ENCODE data around the gene SEPTIN5.

Gene SEPTIN5

GRCh38 chr22:19731361-19732135 lies 17.2 kb downstream of the SEPTIN5 start:
- in situ Hi-C loops (cut with MboI; ENCODE audit: low sequenced_read_pairs): loop anchor here (5.0 kb wide), 1 partner anchor 181 kb away; no protein-coding TSS in a partner anchor

GRCh38 chr22:19732403-19733113 lies 18.3 kb downstream of the SEPTIN5 start:
- in situ Hi-C loops (cut with MboI; ENCODE audit: low sequenced_read_pairs): loop anchor here (5.0 kb wide), 1 partner anchor 180 kb away; no protein-coding TSS in a partner anchor

DNA sequence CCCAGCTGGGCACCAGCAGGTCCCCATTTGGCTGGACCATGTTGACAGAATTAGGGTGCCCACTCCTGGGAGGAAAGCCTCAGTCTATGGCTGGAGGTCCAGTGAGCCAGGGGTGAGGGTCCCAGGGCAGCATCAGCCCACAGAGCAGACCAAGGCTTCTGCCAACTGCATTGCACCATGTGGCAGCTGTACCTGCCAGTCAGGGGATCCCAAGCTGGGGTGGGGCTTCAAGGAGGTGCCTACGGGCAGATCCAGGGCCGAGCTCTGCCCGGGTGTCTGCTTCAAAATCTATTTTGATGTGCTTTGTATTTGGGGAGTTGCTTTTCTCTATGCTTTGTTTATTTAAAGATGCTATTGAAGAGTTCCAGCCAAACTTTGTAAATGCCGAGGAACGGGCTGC lies 19.5 kb downstream of the SEPTIN5 start:
- in situ Hi-C loops (cut with MboI; ENCODE audit: low sequenced_read_pairs): loop anchor here (5.0 kb wide), 1 partner anchor 179 kb away; no protein-coding TSS in a partner anchor

DNA sequence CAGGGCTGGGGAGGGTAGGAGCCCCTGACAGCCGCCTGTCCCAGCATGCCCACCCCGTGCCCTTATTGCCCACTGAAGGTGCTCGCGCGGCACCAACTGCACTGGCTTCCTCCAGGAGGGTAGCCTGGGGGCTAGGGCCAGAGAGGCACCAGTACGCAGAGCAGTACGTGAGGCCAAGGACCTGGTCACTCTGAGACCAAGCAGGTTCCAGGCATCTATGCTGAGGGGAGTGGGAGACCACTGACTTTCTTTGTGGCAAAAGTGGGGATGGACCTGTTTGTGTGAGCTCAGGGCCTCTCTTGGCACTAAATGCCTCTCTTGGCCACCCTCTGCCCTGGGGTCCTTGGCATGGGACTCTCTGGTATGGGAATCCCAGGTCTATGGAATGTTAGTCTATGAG lies 19.9 kb downstream of the SEPTIN5 start:
- in situ Hi-C loops (cut with MboI; ENCODE audit: low sequenced_read_pairs): loop anchor here (5.0 kb wide), 1 partner anchor 178 kb away; no protein-coding TSS in a partner anchor

GRCh38 chr22:19734837-19735382 lies 20.6 kb downstream of the SEPTIN5 start:
- in situ Hi-C loops (cut with MboI; ENCODE audit: low sequenced_read_pairs): loop anchor here (5.0 kb wide), 1 partner anchor 177 kb away; no protein-coding TSS in a partner anchor

DNA sequence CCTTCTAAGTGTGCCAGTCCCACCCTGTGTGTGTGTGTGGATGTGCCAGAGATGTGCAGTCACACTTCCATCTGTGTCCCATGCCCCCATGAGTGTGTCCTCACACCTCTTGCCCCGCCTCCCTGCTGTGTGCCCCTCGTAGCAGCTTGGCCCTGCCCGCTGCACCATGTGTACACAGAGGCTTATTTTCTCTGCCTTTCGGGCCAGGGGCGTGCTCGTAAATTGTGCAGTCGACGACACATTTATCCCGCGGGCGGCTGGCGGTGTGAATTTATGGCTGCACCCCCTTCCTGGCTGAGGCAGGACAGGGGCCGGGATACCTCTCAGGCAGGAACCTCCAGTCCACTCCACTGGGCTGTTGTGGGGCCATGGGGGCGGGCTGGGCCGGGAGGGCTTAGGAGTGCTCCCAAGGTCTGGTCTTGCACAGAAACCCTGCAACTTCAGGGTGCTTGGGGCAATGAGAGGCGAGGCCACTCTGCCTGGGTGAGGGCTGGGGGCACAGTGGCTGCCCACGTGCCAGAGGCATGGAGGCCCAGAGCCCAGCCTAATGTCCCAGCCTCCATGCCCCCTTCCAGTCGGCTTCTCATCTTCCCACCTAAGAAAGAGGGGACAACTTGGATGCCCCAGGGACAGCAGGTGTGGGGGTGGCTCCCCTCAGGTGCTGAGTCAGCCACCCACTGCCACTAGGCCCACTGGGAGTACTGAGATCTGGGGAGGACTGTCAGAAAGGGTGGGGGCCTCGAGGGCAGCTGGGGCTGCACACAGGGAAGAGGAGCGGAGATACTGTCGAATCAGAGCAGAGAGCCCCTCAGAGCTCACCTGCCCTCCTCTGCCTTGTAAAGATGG lies 21.6 kb downstream of the SEPTIN5 start:
- in situ Hi-C loops (cut with MboI; ENCODE audit: low sequenced_read_pairs): no loop called here

DNA sequence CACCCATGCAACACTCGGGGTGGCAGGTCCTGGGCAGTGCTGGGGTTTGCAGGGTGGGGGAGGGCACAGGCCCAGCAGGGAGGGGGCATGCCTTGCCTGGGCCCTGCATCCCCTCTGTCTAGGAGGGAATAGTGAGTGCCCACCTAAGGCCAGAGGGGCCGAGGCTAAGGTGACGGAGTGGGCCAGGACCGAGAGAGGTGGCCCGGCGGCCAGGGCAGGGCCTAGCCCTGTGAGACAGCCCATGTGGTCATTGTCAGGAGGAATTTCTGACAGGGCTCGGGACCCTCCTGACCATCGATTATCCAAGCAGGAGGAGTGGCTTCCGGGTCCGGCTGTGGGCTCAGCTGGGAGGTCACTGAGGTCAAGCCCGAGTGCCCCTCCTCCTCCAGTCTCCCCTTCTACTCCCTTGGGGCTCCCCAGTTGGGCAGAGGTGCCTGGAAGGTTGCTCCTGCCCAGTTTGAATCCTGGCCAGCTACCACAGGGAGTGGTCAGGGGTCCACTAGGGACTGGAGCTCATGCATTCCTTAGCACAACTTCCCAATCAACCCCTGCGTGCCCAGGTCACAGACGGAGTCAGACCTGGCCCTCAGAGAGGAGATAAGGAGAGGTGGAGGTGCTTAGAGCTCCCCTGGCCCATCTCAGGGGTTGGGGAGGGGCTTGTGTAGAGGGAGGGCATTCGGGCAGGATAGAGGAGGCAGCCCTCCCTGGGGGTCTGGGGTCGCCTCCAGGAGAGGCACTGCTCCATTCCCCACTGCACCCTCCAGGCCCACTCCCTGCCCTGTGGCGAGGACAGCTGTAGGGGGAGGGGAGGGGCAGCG lies 23.8 kb downstream of the SEPTIN5 start:
- in situ Hi-C loops (cut with MboI; ENCODE audit: low sequenced_read_pairs): no loop called here

DNA sequence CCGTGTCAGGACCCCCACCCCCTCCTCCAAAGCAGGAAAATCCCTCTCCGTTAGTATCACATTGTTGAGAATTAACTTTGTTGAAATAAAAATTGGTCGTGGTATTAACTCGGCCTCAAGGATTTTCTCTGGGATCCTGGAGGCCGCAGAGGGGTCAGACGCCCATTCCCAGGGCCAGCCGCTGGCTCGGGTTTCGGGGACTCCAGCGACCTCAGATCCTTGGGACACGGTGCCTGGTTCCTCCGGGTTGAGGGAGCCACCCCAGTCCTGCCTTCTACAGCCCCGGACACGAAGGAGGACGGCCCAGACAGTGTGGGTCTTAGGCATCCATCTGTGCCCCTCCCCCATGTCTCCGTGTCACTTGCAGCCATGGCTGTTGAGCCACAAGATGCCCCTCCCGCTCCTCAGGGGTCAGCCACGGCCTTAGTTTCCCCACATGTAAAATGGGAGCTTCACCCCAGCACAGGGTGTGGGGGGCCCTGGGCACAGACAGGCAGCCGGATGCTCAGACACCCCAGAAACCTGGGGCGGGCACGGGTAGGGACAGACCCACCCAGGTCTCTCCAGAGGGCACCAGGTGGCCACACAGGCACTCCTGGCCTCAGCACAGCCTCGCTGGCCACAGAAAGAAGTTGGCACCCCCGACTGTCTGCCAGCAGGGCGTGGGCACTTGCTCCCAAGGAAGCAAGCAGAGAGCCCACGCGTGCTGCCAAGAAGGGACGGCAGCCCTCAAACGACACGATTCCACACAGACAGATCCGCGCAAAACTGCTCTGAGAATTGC lies 24.6 kb downstream of the SEPTIN5 start:
- in situ Hi-C loops (cut with MboI; ENCODE audit: low sequenced_read_pairs): no loop called here

- in situ Hi-C loops (cut with MboI; ENCODE audit: low sequenced_read_pairs): no loop called here
Observed at GRCh38 chr22:19739448-19739895, 25.2 kb downstream of the SEPTIN5 start.

GRCh38 chr22:19739911-19740449 lies 25.7 kb downstream of the SEPTIN5 start:
- in situ Hi-C loops (cut with MboI; ENCODE audit: low sequenced_read_pairs): no loop called here

DNA sequence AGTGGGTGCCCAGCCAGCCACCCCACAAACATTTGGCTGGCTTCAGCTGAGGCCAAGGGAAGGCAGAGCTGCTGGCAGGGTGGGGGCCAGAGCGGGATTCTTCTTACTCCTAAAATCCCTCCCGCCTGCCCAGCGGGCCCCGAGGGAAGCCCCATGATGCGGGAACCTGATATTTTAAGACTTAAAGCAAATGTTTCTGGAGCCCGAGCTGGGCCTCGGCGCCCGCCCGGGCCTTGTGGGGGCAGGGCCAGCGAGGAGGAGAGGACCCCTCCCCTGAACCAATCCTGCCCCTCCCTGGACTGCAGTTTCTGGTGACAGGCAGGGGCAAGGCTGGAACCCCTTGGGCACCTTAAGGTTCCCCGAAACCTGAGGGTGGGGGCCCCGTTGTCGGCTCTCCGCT lies 26.3 kb downstream of the SEPTIN5 start:
- in situ Hi-C loops (cut with MboI; ENCODE audit: low sequenced_read_pairs): no loop called here

GRCh38 chr22:19741053-19741452 lies 26.8 kb downstream of the SEPTIN5 start:
- in situ Hi-C loops (cut with MboI; ENCODE audit: low sequenced_read_pairs): no loop called here

DNA sequence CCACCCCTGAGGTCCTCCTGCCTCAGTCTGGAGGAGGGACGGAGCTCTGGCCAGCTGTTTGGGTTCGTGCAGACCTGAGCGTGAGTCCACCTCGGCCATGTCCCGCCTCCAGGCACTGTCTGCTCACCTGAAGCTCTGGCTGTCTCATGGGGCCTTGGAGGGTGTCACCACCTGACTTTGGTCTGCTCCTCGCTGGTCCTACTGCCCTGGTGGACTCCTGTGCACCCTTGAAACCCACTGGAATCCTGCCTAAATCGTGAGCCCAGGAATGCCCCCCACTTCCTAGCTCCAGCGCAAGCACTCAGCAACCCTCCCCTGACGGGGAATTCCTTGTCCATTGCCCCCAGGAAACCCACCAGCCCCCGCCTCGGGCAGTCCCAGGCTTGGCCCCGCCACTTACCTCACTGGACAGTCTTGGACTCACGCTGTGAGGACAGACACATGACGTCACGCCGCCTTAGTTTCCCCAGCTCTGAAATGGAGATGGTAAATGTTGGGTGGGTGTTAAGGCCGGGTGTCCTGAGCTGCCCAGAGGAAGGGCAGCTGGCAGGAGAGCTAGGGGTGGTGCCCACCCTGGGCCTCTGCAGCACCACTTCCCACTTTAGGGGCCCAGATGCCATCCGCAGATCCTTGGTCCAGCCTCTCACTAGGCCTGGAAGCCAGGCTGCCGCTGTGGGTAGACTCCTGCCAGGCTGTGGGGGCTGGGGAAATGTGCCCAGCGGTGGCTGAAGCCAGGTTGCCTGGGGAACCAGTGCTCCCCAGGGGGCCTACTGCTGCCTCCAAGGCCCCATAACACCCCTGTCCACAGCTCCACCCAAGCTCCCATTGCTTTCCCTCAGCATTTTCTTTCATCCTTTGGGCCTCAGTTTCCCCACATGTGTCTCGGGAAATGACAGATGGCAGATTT lies 28.1 kb downstream of the SEPTIN5 start:
- in situ Hi-C loops (cut with MboI; ENCODE audit: low sequenced_read_pairs): no loop called here

GRCh38 chr22:19743081-19743480 lies 28.8 kb downstream of the SEPTIN5 start:
- in situ Hi-C loops (cut with MboI; ENCODE audit: low sequenced_read_pairs): no loop called here

DNA sequence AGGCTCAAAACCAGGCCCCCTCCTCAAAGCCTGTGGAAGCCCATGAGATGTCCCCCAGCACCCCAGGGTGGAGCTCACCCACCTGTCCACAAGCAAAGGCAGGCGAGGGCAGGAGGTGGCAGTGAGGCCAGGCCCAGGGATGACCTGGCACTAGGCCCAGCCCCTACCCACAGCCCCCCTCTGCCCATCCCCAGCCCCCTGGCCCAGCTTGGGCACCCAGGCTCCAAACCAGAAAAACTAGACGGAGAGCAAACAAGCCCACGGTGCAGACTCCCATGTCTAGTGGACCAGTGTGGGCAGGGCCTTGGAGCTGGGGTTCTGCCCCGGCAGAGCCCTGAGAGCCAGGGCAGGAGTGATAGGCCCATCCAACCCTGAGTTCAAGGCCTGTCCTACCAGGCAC lies 29.3 kb downstream of the SEPTIN5 start:
- in situ Hi-C loops (cut with MboI; ENCODE audit: low sequenced_read_pairs): no loop called here

- in situ Hi-C loops (cut with MboI; ENCODE audit: low sequenced_read_pairs): no loop called here
Observed at GRCh38 chr22:19744350-19745006, 30.2 kb downstream of the SEPTIN5 start.
